A673 (cell line): Measurements from ENCODE around the gene CDK5RAP2. TPM values are rescaled to one million over a fixed set of nuclear protein-coding genes. Genes with fewer than 3 reads are reported as not detected.

Experiments used
- BruUV-seq: library from RNA; stranded (reverse); fragments of 400-500 nt; replicated peaks from 2 replicates; lab custom pipeline; 2021; lab: Mats Ljungman, UMichigan
- CTCF ChIA-PET: fragments of 300-600 bp; sonication (Branson Sonifier 250); formaldehyde crosslinking; loops from one replicate; lab custom pipeline; 2022; ENCODE audit warnings: antibody characterized with exemption; lab: Charles Lee
- POLR2A ChIA-PET: fragments of 300-600 bp; sonication (Branson Sonifier 250); formaldehyde crosslinking; loops from one replicate; lab custom pipeline; 2022; ENCODE audit warnings: antibody characterized with exemption; ENCODE audit not compliant: low non-redundant PET; lab: Charles Lee
- DNase-seq: peaks from one replicate; pipeline ENCODE4 v3.0.0-alpha.2; 2015; ENCODE audit warnings: low spot score
- H3K27ac ChIP-seq: fragments of 200-600 bp; sonication (generic); 2 replicates; pipeline ENCODE4 v1.5.1; 2016; ENCODE audit warnings: mixed run types, low read depth, mild to moderate bottlenecking, mixed read lengths, antibody characterized with exemption, low read length; ENCODE audit not compliant: poor library complexity, severe bottlenecking
- H3K27me3 ChIP-seq: fragments of 200-600 bp; sonication (generic); replicated peaks from 2 replicates; pipeline ENCODE4 v1.6.1; 2017; ENCODE audit warnings: mixed run types, low read depth, mild to moderate bottlenecking, mixed read lengths, antibody characterized with exemption, low read length; ENCODE audit not compliant: insufficient read depth, poor library complexity
- H3K36me3 ChIP-seq: fragments of 200-600 bp; sonication (generic); 2 replicates; pipeline ENCODE4 v1.6.1; 2016; ENCODE audit warnings: mixed run types, mild to moderate bottlenecking, mixed read lengths, antibody characterized with exemption, low read length; ENCODE audit not compliant: insufficient read depth, poor library complexity, severe bottlenecking
- H3K4me1 ChIP-seq: fragments of 200-600 bp; sonication (generic); 2 replicates; pipeline ENCODE4 v1.6.1; 2017; ENCODE audit warnings: mixed run types, mild to moderate bottlenecking, mixed read lengths, antibody characterized with exemption, low read length; ENCODE audit not compliant: insufficient read depth, poor library complexity, severe bottlenecking
- H3K4me3 ChIP-seq: fragments of 200-600 bp; sonication (generic); 2 replicates; pipeline ENCODE4 v1.5.1; 2016; ENCODE audit warnings: low read depth, mixed run types, mild to moderate bottlenecking, mixed read lengths, low read length; ENCODE audit not compliant: poor library complexity, severe bottlenecking
- H3K9me3 ChIP-seq: fragments of 200-600 bp; sonication (generic); 2 replicates; pipeline ENCODE4 v1.6.1; 2016; ENCODE audit warnings: mixed run types, low read depth, mild to moderate bottlenecking, mixed read lengths, antibody characterized with exemption, low read length; ENCODE audit not compliant: poor library complexity, severe bottlenecking
- CTCF ChIP-seq: fragments of 300-800, 200-600 bp; sonication (generic); conservative IDR thresholded peaks from 2 replicates; pipeline ENCODE4 v1.5.1; 2017; ENCODE audit warnings: low read depth, mild to moderate bottlenecking, antibody characterized with exemption, low read length, moderate library complexity, mixed read lengths
- EZH2 ChIP-seq: fragments of 200-600 bp; sonication (generic); IDR thresholded peaks from 2 replicates; pipeline ENCODE4 v1.6.1; 2017; ENCODE audit warnings: borderline replicate concordance, low read depth, mild to moderate bottlenecking, mixed read lengths, antibody characterized with exemption, low read length; ENCODE audit not compliant: poor library complexity, severe bottlenecking
- intact Hi-C: fragments of 100-400 bp; cut with micrococcal nuclease; formaldehyde crosslinking; loops from one replicate; pipeline ENCODE4 v1.10.0; 2022; ENCODE audit not compliant: unreplicated experiment
- total RNA-seq: library from RNA; stranded (reverse); gene quantifications from 2 replicates; pipeline ENCODE4 v1.2.3, GENCODE V29; 2021

Gene CDK5RAP2
- total RNA-seq, 1 experiment from 2014 or later, result 94.5 TPM

DNA sequence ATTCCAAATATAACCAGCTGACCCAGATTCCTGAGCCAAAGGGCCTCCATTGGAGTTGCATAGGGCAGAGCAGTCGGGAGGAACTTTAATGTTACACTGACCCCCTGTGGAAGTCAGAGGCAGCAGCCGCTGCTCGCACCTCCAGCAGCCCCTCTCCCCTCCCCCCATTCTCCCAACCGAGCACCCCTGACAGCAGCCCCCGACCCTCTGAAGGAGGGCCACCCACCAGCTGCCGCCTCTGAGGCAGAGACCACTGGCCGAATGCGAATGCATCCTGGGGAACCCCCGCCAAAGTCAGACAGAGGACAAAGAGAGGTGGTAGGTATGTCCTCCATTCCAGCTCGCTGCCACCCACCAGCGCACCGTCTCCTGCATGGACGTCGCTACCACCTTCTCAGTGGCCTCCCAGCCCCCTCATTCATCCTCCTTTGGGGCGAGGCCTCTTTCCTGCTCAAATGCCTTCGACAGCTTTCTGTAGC is 231.0 kb downstream of the CDK5RAP2 start:
- TF ChIP-seq EZH2 (no peak), CTCF (peak; percentile 78)
- ChIA-PET CTCF (no interaction called here), POLR2A (no interaction called here)
- peak; percentile 55 for DNase-seq
- H3K27ac ChIP-seq, result no peak overlapping the region
- no peaks in the 10 kb centered on the region for H3K27me3 ChIP-seq
- no TSS peak for BruUV-seq
- no peaks in the 10 kb centered on the region for H3K4me1 ChIP-seq
- H3K9me3 ChIP-seq, result no peaks in the 10 kb centered on the region
- no peaks in the 10 kb centered on the region for H3K36me3 ChIP-seq
- intact Hi-C loops, result loop anchor here (1.0 to 5.0 kb wide), 2 partner anchors 793 to 972 kb away; no protein-coding TSS in a partner anchor
- no peak overlapping the region for H3K4me3 ChIP-seq

- no peaks in the 10 kb centered on the region for H3K4me1 ChIP-seq
- ChIA-PET CTCF (no interaction called here), POLR2A (no interaction called here)
- no peak overlapping the region for H3K4me3 ChIP-seq
- no TSS peak for BruUV-seq
- H3K27ac ChIP-seq, result no peak overlapping the region
- peaks cover 8% of the 10 kb centered on the region for H3K27me3 ChIP-seq
- intact Hi-C loops, result loop anchor here (5.0 kb wide), 1 partner anchor 968 kb away; no protein-coding TSS in a partner anchor
- H3K36me3 ChIP-seq, result no peaks in the 10 kb centered on the region
- H3K9me3 ChIP-seq, result no peaks in the 10 kb centered on the region
- DNase-seq, result no peak
- TF ChIP-seq CTCF (no peak), EZH2 (no peak)
Measured at GRCh38 chr9:120345379-120345778, 234.6 kb downstream of the CDK5RAP2 start.

DNA sequence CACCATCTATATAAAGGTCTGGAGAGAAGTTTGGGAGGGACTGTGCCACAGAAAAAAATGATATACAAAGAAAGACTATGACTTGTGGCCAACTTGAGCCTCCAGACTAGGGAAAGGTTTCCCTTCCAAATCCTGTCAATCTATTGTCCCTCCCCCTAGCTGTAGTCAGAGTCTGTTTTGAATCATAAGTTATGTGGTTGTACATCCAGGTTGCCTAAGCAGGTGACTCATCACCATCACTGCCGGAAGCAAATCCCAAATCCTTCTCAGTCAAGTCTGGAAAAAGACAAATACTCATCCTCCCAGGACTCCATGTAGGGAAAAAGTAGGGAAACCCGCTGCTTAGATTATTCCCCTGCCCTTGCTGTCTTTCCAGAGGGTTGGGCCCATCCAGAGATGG is 235.7 kb downstream of the CDK5RAP2 start:
- Histone ChIP-seq H3K27ac (no peak overlapping the region), H3K27me3 (peaks cover 12% of the 10 kb centered on the region), H3K4me1 (no peaks in the 10 kb centered on the region), H3K4me3 (no peak overlapping the region), H3K9me3 (no peaks in the 10 kb centered on the region), H3K36me3 (no peaks in the 10 kb centered on the region)
- intact Hi-C loops, result no loop called here
- no peak for DNase-seq
- ChIA-PET POLR2A (no interaction called here), CTCF (no interaction called here)
- BruUV-seq, result no TSS peak
- TF ChIP-seq EZH2 (no peak), CTCF (no peak)
